Choroid plexus epithelial cell (primary cell): ENCODE data around the gene SMG1.

ENCODE experiments used
- DNase-seq: peaks from one replicate; pipeline ENCODE4 v3.0.0-alpha.2; 2010; ENCODE audit warnings: low read depth
- H3K4me3 ChIP-seq: 2 replicates; pipeline ENCODE4 v1.5.1; 2011; ENCODE audit warnings: low read depth, mild to moderate bottlenecking, control low read depth, low read length, moderate library complexity
- TF ChIP-seq, protein P1 (sequence below): conservative IDR thresholded peaks from 2 replicates; pipeline ENCODE4 v1.5.1; 2011; ENCODE audit warnings: low read depth, mild to moderate bottlenecking, control low read depth, inconsistent platforms, low read length, moderate library complexity

The SMG1 gene

DNA sequence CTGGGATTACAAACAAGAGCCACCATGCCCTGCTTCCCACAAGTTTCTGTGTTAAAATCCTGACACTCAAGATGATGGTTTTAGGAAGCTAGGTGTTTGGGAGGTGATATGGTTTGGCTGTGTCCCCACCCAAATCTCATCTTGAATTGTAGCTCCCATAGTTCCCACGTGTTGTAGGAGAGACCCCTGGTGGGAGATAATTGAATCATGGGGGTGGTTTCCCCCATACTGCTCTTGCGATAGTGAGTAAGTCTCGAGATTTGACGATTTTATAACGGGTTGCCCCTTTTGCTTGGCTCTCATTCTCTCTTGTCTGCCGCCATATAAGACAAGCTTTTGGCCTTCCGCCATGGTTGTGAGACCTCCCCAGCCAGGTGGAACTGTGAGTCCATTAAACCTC lies 17.2 kb upstream of the SMG1 start:
- H3K4me3 ChIP-seq: no peak overlapping the region
- DNase-seq: no peak
- TF ChIP-seq, protein P1, sequence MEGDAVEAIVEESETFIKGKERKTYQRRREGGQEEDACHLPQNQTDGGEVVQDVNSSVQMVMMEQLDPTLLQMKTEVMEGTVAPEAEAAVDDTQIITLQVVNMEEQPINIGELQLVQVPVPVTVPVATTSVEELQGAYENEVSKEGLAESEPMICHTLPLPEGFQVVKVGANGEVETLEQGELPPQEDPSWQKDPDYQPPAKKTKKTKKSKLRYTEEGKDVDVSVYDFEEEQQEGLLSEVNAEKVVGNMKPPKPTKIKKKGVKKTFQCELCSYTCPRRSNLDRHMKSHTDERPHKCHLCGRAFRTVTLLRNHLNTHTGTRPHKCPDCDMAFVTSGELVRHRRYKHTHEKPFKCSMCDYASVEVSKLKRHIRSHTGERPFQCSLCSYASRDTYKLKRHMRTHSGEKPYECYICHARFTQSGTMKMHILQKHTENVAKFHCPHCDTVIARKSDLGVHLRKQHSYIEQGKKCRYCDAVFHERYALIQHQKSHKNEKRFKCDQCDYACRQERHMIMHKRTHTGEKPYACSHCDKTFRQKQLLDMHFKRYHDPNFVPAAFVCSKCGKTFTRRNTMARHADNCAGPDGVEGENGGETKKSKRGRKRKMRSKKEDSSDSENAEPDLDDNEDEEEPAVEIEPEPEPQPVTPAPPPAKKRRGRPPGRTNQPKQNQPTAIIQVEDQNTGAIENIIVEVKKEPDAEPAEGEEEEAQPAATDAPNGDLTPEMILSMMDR: no peak

DNA sequence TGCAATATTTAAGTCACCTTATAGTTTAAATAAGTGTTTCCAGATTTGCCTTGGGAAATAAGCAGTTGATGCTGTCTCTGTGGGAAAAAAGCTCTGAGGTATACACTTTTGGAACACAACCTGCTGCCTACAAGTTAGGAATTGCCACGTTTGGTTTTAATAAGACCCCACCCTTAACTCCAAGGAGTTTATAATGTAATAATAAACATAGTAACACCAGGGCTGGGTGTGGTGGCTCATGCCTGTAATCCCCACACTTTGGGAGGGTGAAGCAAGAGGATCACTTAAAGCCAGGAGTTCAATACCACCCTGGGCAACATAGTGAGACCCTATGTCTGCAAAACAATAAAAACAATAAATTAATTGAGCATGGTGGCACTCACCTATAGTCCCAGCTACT lies 15.9 kb upstream of the SMG1 start:
- TF ChIP-seq, protein P1: no peak
- no peak for DNase-seq

DNA sequence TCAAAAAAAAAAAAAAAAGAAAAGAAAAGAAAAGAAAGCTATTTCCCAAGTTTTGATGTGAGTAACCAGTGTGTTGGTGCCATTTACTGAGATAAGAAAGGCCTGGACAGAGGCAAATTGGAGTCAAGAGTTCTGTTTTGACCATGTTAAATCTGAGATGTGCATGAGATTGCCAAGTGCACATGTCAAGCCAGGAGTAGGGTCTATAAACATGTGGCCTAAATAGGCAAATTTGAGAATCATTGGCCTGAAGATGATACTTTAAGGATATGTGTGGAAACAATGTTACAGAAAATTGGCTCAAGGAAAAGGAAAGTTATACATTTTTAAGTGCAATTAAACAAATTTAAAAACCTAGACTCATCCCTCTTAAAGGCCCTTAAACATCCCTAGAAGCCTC lies 15.3 kb upstream of the SMG1 start:
- TF ChIP-seq, protein P1: no peak
- H3K4me3 ChIP-seq: no peak overlapping the region
- DNase-seq: no peak

More for the DNA sequence above, 15.9 kb upstream of the SMG1 start:
- H3K4me3 ChIP-seq: no peak overlapping the region

DNA sequence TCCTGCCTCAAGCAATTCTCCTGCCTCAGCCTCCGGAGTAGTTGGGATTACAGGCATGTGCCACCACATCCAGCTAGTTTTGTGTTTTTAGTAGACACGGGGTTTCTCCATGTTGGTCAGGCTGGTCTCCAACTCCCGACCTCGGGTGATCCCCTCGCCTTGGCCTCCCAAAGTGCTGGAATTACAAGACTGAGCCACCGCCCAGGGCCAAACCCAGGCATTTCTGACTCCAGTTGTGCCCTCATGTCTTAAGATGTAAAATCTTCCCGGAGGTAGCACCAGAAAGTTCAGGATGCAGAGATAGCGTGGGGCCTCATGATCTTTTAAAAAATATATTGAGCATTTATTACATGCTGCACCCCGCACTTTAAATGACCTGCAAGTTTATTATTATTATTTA lies 12.8 kb upstream of the SMG1 start:
- no peak overlapping the region for H3K4me3 ChIP-seq
- DNase-seq: no peak
- TF ChIP-seq, protein P1: no peak

DNA sequence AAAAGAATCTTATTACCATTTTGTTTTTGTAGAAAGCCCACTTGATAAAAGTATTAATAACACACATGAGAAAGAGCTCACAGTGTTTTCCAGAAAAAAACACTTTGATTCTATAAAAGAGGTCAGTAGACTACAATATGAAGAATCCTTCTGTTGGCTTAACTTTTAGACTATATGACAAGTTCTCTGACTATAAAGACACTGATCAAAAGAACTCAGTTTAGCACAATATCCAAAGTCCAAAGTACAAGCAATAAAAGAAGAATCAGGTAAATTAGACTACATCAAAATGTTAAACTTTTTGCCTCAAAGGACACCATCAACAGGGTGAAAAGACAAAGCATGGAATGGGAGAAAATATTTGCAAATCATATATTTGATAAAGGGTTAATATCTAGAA lies 11.2 kb upstream of the SMG1 start:
- TF ChIP-seq, protein P1: no peak
- DNase-seq: no peak
- H3K4me3 ChIP-seq: no peak overlapping the region

DNA sequence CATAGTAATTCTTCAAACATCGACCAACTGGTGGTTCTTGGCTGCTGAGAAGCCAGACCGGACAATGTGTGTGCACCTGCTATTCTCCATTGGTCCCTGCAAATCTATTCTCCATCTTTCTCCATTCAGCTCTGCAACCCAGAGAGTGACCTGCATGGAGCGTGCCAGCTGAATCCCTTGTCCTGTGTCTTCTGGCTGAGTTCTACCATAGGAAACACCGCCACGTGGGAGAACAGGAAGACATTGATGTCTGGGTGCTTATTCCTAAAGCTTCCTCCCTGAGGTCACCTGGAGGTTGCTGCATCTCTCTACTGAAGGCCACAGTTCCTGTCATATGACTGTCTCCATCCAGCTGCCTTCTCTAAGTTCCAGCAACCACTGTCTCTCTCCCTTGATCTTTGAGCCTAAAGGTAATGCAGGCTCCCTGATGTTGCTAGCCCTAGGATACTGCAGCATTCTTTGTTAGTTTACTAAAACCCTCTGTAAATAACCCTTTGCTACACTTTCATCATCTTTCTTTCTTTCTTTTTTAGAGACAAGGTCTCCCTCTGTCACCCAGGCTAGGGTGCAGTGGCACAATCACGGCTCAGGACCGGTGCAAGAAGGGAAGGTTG lies 10.6 kb upstream of the SMG1 start:
- TF ChIP-seq, protein P1: no peak
- no peak overlapping the region for H3K4me3 ChIP-seq
- DNase-seq: no peak

DNA sequence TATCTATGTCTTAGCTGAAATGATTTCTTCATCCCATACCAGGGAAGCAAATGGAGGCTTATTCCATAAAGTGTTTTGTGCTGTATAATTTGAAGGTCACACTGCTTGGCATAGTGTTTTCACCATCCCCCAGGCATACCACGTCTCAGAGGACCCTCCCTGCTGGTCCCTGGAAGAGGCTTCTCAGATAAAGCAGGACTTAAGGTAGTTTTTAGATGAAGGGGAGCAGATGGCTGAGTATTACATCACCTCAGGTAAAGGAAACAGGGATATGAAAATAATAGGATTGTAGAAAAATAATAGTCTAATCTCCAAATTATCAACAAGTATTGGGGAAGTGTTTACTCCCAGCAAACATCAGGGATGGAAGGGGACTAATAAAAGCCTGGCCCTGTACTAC lies 7.3 kb upstream of the SMG1 start:
- DNase-seq: no peak
- TF ChIP-seq, protein P1: no peak
- H3K4me3 ChIP-seq: no peak overlapping the region
